Neural cell (in vitro differentiated cells): ENCODE data around the gene RNASE4. TPM values are rescaled to one million over a fixed set of nuclear protein-coding genes. Genes with fewer than 3 reads are reported as not detected.

Experiments used
- H2AFZ ChIP-seq: fragments of 200-600, 300-800 bp; sonication (generic), shearing (Covaris generic); 2 replicates; pipeline ENCODE4 v1.6.0; 2014; ENCODE audit warnings: low read depth, mild to moderate bottlenecking, antibody characterized with exemption, low read length, moderate library complexity
- H3F3A ChIP-seq: fragments of 200-600 bp; shearing (Covaris generic); 2 replicates; pipeline ENCODE4 v1.6.1; 2016; ENCODE audit warnings: mild to moderate bottlenecking, moderate library complexity, mixed read lengths, antibody characterized with exemption, low read length; ENCODE audit not compliant: insufficient read depth, poor library complexity, severe bottlenecking
- H3K27ac ChIP-seq: fragments of 200-600, 300-800 bp; sonication (generic), shearing (Covaris generic); 2 replicates; pipeline ENCODE4 v1.5.1; 2014; ENCODE audit warnings: mild to moderate bottlenecking, low read length, moderate library complexity
- H3K27me3 ChIP-seq: fragments of 300-800, 200-600 bp; sonication (generic), shearing (Covaris generic); 2 replicates; pipeline ENCODE4 v1.6.0; 2014; ENCODE audit warnings: mild to moderate bottlenecking, low read depth, low read length, moderate library complexity; ENCODE audit not compliant: insufficient read depth
- H3K36me3 ChIP-seq: fragments of 300-800, 200-600 bp; sonication (generic), shearing (Covaris generic); 2 replicates; pipeline ENCODE4 v1.5.1; 2014; ENCODE audit warnings: mild to moderate bottlenecking, antibody characterized with exemption, low read length, moderate library complexity; ENCODE audit not compliant: insufficient read depth
- H3K4me2 ChIP-seq: fragments of 300-800, 200-600 bp; sonication (generic), shearing (Covaris generic); 2 replicates; pipeline ENCODE4 v1.6.0; 2014; ENCODE audit warnings: mild to moderate bottlenecking, low read length
- H3K4me3 ChIP-seq: fragments of 300-800, 200-600 bp; sonication (generic), shearing (Covaris generic); 2 replicates; pipeline ENCODE4 v1.5.1; 2014; ENCODE audit warnings: mild to moderate bottlenecking, low read length, moderate library complexity
- H3K79me2 ChIP-seq: fragments of 200-600 bp; shearing (Covaris generic); replicated peaks from 2 replicates; pipeline ENCODE4 v1.6.0; 2014; ENCODE audit warnings: mild to moderate bottlenecking, low read length, moderate library complexity; ENCODE audit not compliant: insufficient read depth
- H3K9ac ChIP-seq: fragments of 300-800, 200-600 bp; sonication (generic), shearing (Covaris generic); 2 replicates; pipeline ENCODE4 v1.6.1; 2016; ENCODE audit warnings: mild to moderate bottlenecking, low read length, mixed read lengths
- H3K9me2 ChIP-seq: fragments of 200-600 bp; shearing (Covaris generic); 2 replicates; pipeline ENCODE4 v1.6.1; 2016; ENCODE audit warnings: mild to moderate bottlenecking, low read length, mixed read lengths; ENCODE audit not compliant: insufficient read depth
- H3K9me3 ChIP-seq: fragments of 200-600, 300-800 bp; sonication (generic), shearing (Covaris generic); 2 replicates; pipeline ENCODE4 v1.6.1; 2016; ENCODE audit warnings: mild to moderate bottlenecking, mixed run types, low read length, moderate library complexity, mixed read lengths
- H4K20me1 ChIP-seq: fragments of 200-600 bp; shearing (Covaris generic); 2 replicates; pipeline ENCODE4 v1.6.1; 2016; ENCODE audit warnings: mild to moderate bottlenecking, mixed run types; ENCODE audit not compliant: insufficient read depth
- CTCF ChIP-seq: fragments of 450-650 bp; IDR thresholded peaks from 2 replicates; pipeline ENCODE4 v1.5.1; 2014; ENCODE audit warnings: antibody characterized with exemption, mild to moderate bottlenecking, moderate library complexity; ENCODE audit not compliant: poor library complexity, severe bottlenecking
- EP300 ChIP-seq: fragments of 450-650 bp; conservative IDR thresholded peaks from 2 replicates; pipeline ENCODE4 v1.6.1; 2014; ENCODE audit warnings: antibody characterized with exemption, mild to moderate bottlenecking, moderate library complexity; ENCODE audit not compliant: poor library complexity, severe bottlenecking
- EZH2 ChIP-seq: fragments of 200-600, 300-800 bp; shearing (Covaris generic), sonication (generic); IDR thresholded peaks from 2 replicates; pipeline ENCODE4 v1.6.1; 2014; ENCODE audit warnings: antibody characterized with exemption, low read length, borderline replicate concordance, mild to moderate bottlenecking; ENCODE audit not compliant: insufficient read depth, poor library complexity, severe bottlenecking
- MXI1 ChIP-seq: fragments of 450-650 bp; conservative IDR thresholded peaks from 2 replicates; pipeline ENCODE4 v1.6.1; 2014; ENCODE audit warnings: antibody characterized with exemption, mild to moderate bottlenecking; ENCODE audit not compliant: poor library complexity, severe bottlenecking
- POLR2AphosphoS5 ChIP-seq: IDR thresholded peaks from 2 replicates; pipeline ENCODE4 v1.6.1; 2012
- RAD21 ChIP-seq: fragments of 450-650 bp; conservative IDR thresholded peaks from 2 replicates; pipeline ENCODE4 v1.6.1; 2014; ENCODE audit warnings: antibody characterized with exemption, mild to moderate bottlenecking, moderate library complexity
- REST ChIP-seq: IDR thresholded peaks from 2 replicates; pipeline ENCODE4 v1.6.1; 2012; ENCODE audit warnings: borderline replicate concordance
- SMC3 ChIP-seq: fragments of 450-650 bp; conservative IDR thresholded peaks from 2 replicates; pipeline ENCODE4 v1.6.1; 2014; ENCODE audit warnings: antibody characterized with exemption, mild to moderate bottlenecking, moderate library complexity; ENCODE audit not compliant: poor library complexity
- TAF1 ChIP-seq: IDR thresholded peaks from 2 replicates; pipeline ENCODE4 v1.6.1; 2012; ENCODE audit warnings: low read depth
- polyA plus RNA-seq: library from polyadenylated mRNA; depleted of rRNA; stranded (reverse); fragments of >200 nt; gene quantifications from 2 replicates; pipeline ENCODE4 v1.2.3, GENCODE V29; 2014

RNASE4 gene
- polyA plus RNA-seq, 1 donor from 2014 or later = 1.1 TPM

GRCh38 chr14:20683125-20683890 is 1.1 kb upstream of the RNASE4 start:
- Histone ChIP-seq H3K27ac (peak overlapping the region; percentile 95), H3K36me3 (no peaks in the 10 kb centered on the region), H4K20me1 (no peaks in the 10 kb centered on the region), H3K79me2 (no peaks in the 10 kb centered on the region), H3K4me2 (peak overlapping the region; percentile 69), H3K9ac (peak overlapping the region; percentile 96), H3K27me3 (no peaks in the 10 kb centered on the region), H2AFZ (peak overlapping the region; percentile 87), H3F3A (peaks cover 3% of the 10 kb centered on the region), H3K9me2 (no peaks in the 10 kb centered on the region), H3K9me3 (no peaks in the 10 kb centered on the region), H3K4me3 (peak overlapping the region; percentile 78)
- TF ChIP-seq CTCF (no peak), SMC3 (no peak), EP300 (no peak), REST (no peak), RAD21 (no peak), EZH2 (no peak), TAF1 (no peak), POLR2AphosphoS5 (no peak), MXI1 (no peak)

- H3K9me2 ChIP-seq = no peaks in the 10 kb centered on the region
- no peaks in the 10 kb centered on the region for H3K9me3 ChIP-seq
- no peak for TF ChIP-seq TAF1
- no peak for TF ChIP-seq RAD21
- TF ChIP-seq MXI1 = no peak
- no peak for TF ChIP-seq EP300
- no peak for TF ChIP-seq REST
- no peak for TF ChIP-seq SMC3
- TF ChIP-seq EZH2 = no peak
- no peak for TF ChIP-seq CTCF
- no peak for TF ChIP-seq POLR2AphosphoS5
- H4K20me1 ChIP-seq = no peaks in the 10 kb centered on the region
- peak overlapping the region; percentile 54 for H3K9ac ChIP-seq
- H3K36me3 ChIP-seq = no peaks in the 10 kb centered on the region
- H3K79me2 ChIP-seq = no peaks in the 10 kb centered on the region
- H3K27ac ChIP-seq = no peak overlapping the region
- H3K27me3 ChIP-seq = no peaks in the 10 kb centered on the region
- H3F3A ChIP-seq = peaks cover 3% of the 10 kb centered on the region
- peak overlapping the region; percentile 78 for H3K4me3 ChIP-seq
- H2AFZ ChIP-seq = peak overlapping the region; percentile 36
- peak overlapping the region; percentile 63 for H3K4me2 ChIP-seq
Observed at GRCh38 chr14:20684662-20685456, 499 bp downstream of the RNASE4 start.
